Ammon's horn (tissue), 1 donor: Measurements from ENCODE around the gene PCNX3.
"Not testable (repeated sequence)": the region's sequence is repeated elsewhere in the genome, so short reads cannot be mapped to it uniquely, and the experiment has no call there.

ENCODE experiments used
- DNase-seq: peaks from one replicate; pipeline ENCODE4 v3.0.0-alpha.2; 2016; ENCODE audit warnings: low spot score

PCNX3 gene

DNA sequence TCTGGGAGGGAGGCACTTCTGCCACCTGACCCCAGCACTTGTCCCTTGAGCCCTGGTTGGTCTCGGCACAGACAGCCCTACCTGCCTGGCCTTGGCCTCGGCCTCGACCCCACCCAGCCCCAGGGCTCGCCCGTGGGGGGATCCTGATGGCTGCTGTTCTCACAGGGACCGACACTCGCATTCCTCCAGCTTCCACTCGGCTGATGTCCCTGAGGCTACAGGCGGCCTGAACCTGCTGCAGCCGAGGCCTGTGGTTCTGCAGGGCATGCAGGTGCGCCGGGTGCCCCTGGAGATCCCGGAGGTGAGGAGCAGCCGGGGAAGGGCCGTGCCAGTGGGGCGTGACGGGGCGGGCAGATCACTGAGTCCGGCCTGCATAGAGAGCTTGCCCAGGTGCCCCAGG lies 5.1 kb downstream of the PCNX3 start:
- DNase-seq: no peak

DNA sequence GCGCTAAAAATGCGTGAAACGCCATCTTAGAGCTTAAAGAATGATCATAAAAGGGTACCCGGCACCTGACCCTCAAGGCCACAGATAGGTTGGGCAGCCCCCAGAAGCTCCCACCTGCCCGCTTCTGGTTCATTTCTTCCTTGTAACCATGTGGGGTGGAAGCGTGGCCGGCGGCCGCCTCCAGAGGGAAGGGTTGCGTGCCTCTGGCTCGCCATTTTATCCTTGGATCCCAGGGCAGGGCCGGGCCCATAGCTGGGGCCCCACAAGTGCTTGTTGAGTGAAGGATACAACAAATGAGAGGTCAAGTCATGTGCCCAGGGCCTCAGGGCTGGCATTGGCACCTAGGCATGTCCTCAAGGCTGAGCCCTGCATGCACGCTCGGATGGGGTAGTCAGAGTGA lies 5.9 kb downstream of the PCNX3 start:
- DNase-seq: no peak

DNA sequence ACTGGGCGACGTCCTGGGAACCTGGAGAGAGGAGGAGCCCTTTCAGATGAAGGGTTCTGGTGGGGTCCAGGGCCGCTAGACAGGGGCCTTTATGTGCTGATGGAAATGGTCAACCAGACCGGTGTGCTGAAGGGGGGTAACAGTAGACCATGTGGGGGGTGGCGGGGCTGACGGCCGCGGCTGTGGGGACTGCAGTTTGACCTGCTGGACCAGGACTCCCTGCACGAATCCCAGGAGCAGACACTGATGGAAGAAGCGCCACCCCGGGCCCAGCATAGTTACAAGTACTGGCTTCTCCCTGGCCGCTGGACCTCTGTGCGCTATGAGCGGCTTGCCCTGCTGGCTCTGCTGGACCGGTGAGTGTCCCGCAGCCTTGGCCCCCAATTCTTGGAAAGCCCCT lies 6.4 kb downstream of the PCNX3 start:
- DNase-seq: no peak

DNA sequence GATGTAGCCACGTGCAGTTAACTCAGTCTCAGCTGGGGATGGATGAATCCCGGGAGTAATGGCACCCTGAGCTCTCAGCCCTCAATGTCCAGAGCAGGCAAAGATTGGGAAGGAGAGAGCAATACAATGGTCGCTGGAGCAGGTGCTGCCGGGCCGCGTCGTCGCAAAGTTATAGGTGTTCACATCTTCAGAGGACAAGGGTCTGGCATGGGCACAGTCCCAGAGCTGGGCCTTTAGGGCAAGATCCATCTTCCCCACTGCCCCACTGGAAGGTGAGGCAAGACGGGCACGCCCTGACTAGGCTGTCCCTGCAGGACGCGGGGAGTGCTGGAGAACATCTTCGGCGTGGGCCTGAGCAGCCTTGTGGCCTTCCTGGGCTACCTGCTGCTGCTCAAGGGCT lies 7.6 kb downstream of the PCNX3 start:
- DNase-seq: no peak

DNA sequence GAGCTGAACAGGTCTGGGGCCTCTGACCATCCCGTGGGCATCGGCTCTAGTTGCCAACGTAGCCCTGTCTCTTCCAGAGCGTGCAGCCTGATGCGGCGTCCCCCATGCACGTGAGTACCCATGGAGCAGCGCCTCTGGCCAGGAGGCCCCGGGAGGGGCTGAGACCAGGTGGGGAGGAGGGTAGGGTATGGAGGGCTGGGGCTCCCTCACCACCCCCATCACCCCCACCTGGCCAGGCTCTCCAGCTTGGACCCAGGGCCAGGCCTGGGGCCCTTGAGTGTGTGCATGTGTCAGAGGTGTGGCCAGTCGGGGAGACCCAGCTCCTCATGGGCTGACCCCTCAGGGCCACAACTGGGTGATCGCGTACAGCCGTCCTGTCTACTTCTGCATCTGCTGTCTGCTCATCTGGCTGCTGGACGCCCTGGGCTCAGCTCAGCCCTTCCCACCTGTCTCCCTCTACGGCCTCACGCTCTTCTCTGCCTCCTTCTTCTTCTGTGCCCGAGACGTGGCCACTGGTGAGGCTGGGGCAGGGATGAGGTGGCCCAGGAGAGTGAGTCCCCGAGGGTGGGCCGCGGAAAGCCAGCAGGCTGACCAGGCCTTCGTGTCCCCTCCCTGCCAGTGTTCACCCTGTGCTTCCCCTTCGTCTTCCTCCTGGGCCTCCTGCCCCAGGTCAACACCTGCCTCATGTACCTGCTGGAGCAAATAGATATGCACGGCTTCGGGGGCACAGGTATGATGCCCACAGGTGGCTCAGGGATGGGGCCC lies 8.5 kb downstream of the PCNX3 start:
- no peak for DNase-seq

DNA sequence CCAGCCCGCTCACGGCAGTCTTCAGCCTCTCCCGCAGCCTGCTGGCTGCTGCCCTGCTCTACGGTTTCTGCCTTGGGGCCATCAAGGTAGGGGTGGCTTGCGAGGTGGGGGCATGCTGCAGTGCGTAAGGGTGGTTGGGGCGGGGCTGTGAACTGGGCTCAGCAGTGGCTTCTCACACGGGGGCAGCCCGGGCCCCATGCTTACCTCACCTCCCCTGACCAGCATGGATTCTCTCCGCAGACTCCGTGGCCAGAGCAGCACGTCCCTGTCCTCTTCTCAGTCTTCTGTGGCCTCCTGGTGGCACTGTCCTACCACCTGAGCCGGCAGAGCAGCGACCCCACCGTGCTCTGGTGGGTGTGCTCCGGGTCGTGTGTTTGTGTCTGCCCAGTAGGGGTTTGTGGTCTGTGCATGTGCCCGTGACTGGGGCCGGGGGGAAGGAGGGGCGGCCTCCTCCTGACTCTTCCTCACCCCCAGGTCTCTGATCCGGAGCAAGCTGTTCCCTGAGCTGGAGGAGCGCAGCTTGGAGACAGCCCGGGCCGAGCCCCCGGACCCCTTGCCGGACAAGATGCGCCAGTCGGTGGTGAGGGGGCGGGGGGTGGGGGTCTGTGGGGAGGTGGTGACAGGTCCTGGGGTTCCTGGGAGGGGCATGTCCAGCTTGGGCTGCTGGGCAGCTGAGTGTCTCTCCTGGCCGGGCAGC lies 9.5 kb downstream of the PCNX3 start:
- DNase-seq: no peak

DNA sequence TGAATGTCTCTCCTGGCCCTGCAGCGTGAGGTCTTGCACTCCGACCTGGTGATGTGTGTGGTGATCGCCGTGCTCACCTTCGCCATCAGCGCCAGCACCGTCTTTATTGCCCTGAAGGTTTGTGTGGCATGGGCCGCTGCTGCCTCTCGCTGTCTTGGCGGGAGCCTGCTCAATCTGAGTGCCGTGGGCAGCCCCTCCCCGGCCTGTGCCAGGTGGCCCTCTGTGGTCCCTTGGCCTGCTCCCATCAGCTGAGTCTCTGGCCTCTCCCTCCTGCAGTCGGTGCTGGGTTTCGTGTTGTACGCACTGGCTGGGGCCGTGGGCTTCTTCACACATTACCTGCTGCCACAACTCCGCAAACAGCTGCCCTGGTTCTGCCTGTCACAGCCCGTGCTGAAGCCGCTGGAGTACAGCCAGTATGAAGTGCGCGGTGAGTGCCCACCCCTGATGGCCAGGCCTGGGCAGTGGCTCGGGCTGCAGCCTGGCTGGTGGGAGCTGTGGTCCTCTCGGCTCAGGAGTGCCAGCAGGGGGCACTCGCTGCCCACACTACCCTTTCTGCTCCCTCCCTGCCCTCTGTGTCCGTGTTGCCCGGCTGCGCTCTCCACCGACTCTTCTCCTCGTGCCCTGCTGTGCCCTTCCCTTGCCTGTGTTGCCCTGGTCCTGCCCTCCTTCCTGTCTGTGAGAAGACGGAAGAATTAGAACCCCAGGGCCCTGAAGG lies 10.2 kb downstream of the PCNX3 start:
- DNase-seq: peak; percentile 89

DNA sequence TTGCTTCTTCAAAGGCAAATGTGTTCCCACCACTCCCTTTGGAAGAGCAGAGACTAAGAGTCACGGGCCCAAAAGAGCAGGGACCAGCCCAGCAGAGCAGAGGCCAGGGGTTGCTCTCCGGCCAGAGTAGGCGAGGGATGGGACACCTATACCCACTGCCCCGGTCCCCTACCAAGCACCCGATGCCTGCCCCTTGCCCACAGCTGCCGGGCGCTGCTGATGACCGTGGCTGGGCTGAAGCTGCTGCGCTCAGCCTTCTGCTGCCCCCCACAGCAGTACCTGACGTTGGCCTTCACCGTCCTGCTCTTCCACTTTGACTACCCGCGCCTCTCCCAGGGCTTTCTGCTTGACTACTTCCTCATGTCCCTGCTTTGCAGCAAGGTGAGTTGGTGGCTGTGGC lies 11.6 kb downstream of the PCNX3 start:
- DNase-seq: no peak

DNA sequence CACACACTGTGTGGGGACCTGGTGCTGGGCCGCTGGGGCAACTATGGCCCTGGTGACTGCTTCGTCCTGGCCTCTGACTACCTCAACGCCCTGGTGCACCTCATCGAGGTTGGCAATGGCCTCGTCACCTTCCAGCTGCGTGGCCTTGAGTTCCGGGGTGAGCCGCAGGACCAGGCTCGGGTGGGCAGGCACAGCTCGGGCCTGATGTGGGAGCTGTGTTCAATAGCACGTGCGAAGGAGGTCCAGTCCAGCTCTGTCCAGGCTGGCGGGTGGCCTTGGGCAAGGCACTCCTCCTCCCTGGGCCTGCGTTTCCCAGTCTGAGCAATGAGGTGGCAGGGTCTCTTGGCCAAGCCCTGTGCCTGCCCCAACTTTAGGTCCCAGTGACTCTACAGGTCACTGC lies 14.0 kb downstream of the PCNX3 start:
- no peak for DNase-seq

DNA sequence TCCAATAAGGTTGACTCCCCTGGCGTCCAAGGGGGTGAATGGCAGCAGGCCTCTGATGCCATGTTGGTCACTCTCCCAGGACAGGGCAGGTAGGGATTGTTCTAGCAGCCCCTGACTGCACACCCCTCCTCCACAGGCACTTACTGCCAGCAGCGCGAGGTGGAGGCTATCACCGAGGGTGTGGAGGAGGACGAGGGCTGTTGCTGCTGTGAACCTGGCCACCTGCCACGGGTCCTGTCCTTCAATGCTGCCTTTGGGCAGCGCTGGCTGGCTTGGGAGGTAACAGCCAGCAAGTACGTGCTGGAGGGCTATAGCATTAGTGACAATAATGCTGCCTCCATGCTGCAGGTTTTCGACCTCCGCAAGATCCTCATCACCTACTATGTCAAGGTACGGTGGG lies 14.6 kb downstream of the PCNX3 start:
- no peak for DNase-seq

DNA sequence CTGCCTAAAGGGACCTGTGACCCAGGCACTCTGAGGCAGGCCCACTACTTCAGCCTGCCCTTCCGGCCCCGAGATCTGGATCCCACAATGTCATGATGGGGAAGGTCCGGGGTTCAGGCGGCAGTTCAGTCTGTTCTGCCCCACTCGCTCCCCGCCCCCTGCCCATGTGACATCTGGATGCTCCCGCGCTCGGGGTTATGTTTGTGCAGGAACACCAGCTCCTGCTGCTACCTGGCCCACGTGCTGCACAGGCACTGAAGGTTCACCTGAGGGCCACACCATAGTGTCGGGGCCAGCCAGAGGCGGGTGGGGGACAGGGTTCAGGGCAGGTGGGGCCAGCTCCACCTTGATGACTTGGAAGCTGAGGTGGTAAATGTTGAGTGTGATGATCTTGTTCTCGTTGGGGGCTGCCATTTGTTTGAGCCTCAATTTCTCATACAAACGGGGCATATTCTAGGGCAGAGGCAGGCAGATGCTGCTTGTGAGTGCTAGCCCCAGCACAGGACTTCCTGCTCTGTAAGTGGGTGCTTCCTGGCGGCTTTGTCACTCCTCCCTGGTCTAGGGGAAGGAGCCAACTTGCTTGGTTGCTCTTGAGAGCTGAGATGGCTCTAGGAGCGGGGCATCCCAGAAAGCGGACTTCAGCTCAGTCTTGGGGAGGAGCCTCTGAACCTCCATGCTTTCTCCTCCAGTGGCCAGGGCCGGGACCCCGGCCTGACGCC lies 18.0 kb downstream of the PCNX3 start:
- no peak for DNase-seq

DNA sequence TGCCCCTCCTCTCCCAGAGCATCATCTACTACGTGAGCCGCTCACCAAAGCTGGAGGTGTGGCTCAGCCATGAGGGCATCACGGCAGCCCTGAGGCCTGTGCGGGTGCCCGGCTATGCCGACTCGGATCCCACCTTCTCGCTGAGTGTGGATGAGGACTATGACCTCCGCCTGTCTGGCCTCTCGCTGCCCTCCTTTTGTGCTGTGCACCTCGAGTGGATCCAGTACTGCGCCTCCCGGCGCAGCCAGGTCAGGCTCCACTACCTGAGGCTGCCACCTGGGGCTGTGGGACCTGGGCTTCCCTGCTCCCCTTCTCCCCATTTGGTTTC lies 18.5 kb downstream of the PCNX3 start:
- no peak for DNase-seq

DNA sequence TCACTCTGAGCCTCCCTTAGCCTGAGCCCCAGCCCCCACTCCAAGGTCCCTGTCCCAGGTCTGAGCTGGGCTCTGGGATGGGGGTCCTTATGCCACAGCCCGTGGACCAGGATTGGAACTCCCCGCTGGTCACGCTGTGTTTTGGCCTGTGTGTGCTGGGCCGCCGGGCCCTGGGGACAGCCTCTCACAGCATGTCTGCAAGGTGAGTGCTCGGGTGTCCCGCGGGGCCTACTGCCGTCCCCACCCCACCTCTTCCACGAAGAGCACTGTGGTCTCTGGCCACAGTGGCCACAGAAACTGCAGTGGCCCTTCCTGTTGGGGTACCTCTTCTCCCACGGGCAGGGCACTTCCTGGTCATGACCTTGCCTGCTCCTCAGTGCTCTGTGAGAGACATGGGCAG lies 18.9 kb downstream of the PCNX3 start:
- DNase-seq: no peak

DNA sequence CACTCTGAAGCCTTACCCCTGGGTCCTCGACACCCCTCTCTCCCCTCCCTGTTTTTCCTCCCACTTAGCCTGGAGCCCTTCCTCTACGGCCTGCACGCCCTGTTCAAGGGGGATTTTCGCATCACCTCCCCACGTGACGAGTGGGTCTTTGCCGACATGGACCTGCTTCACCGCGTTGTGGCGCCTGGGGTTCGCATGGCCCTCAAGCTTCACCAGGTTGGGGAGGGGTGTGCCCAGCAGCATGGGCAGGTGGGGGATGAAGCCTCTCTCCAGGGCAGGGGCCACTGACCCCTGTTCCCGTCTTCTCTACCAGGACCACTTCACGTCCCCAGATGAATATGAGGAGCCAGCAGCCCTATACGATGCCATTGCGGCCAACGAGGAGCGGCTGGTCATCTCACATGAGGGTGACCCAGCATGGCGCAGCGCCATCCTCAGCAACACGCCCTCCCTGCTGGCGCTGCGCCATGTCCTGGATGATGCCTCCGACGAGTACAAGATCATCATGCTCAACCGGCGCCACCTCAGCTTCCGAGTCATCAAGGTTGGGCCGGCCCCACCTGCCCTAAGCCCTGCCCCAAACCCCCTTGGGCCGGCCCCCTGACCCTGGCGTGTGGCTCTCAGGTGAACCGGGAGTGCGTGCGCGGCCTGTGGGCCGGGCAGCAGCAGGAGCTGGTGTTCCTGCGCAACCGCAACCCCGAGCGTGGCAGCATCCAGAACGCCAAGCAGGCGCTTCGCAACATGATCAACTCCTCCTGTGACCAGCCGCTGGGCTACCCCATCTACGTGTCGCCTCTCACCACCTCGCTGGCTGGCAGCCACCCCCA lies 19.5 kb downstream of the PCNX3 start:
- DNase-seq: no peak

DNA sequence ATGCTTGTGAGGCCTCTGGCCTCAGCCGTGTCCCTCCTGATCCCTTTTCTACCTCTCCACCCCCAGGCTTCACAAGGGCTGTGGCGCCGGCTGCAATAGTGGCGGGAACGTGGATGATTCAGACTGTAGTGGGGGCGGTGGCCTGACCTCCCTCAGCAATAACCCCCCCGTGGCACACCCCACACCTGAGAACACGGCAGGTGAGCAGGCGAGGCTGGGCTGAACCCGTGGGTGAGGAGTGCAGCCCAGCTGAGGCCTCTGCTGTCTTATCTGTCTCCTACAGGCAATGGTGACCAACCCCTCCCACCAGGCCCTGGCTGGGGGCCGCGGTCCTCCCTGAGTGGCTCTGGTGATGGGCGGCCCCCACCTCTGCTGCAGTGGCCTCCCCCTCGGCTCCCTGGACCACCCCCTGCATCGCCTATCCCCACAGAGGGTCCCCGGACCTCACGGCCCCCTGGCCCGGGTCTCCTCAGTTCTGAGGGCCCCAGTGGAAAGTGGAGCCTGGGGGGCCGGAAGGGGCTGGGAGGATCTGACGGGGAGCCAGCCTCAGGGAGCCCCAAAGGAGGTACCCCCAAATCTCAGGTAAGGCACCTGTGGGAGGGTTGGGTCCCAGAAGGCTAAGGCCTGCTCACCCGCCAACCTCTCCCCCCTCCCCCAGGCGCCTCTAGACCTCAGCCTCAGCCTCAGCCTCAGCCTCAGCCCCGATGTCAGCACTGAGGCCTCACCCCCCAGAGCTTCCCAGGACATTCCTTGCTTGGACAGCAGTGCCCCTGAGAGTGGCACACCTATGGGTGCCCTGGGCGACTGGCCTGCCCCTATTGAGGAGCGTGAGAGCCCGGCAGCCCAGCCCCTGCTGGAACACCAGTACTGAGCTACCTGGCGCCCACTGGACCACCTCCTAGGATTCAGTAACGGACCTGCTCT lies 20.8 kb downstream of the PCNX3 start:
- DNase-seq: no peak

DNA sequence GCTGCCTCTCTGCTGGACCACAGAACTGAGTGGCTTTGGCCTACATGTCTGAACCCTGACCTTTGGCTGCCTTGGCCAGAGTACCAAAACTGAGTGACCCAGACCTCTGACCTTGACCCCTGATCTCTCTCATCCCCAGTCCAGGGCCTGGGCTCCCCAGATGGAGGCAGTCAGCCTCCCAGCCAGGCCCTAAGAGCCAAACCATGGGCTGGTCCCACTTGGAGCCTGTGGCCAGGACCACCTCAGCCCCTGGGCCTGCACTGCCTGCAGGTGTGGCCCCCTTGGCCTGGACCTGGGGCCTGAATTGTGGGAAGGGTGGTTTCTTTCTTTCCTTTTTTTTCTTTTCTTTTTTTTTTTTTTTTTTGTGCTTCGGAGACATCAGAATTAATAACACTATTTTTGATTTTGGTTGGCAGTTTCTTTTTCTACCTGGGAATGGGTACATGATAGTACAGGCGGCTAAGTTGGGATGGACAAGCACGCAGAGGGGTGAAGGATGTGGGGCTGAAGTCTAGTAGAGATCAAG lies 21.5 kb downstream of the PCNX3 start:
- no peak for DNase-seq

DNA sequence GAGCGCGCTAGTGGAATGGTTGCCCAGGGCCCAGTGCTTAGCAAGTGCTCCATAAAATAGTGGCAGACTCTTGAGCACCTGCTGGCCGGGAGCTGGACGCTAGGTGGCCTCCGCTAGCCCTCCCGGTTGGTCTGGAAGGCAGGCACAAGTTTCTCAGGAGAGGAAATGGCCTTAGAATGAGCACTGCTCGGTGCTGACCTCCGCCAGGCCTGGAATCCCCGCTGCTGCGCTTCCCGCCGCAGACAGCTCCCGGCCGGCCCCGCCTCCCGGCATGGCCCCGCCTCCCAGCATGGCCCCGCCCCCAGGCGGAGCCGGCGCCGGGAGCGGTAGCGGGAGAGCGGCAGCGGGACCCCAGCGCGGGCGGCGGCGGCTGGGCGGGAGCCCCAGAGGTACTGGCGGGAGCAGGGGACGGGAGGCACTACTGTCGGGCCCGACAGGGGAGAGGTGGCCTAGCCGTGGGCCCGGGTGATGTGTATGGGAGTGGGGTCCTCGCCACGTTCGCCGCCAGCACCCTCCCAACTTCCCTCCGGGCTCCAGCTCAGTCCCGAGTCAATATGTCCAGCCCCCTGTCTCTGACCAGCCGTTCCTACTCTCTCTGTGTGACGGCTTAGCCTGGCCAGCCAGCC lies 22.3 kb downstream of the PCNX3 start, which contains the start of gene SIPA1:
TSS of gene SIPA1 (plus strand) at position 308 of the 626 bp plus-strand sequence. CDS start 2,821 bp downstream, outside the sequence.
- peak; percentile 81 for DNase-seq

DNA sequence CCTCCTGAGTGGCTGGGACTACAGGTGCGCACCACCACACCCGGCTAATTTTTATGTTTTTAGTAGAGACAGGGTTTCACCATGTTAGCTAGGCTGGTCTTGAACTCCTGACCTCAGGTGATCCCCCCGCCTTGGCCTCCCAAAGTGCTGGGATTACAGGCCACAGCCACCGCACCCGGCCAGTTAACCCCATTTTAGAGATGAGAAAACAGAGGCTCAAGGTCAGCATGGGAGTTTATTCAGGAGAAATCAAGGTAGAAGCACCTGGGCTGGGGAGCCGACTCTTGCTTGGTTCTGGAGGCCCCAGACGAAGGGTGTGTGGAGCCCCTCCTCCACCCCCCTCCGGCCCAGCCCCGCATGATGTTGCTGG lies 23.6 kb downstream of the PCNX3 start:
- DNase-seq: not testable (repeated sequence)

DNA sequence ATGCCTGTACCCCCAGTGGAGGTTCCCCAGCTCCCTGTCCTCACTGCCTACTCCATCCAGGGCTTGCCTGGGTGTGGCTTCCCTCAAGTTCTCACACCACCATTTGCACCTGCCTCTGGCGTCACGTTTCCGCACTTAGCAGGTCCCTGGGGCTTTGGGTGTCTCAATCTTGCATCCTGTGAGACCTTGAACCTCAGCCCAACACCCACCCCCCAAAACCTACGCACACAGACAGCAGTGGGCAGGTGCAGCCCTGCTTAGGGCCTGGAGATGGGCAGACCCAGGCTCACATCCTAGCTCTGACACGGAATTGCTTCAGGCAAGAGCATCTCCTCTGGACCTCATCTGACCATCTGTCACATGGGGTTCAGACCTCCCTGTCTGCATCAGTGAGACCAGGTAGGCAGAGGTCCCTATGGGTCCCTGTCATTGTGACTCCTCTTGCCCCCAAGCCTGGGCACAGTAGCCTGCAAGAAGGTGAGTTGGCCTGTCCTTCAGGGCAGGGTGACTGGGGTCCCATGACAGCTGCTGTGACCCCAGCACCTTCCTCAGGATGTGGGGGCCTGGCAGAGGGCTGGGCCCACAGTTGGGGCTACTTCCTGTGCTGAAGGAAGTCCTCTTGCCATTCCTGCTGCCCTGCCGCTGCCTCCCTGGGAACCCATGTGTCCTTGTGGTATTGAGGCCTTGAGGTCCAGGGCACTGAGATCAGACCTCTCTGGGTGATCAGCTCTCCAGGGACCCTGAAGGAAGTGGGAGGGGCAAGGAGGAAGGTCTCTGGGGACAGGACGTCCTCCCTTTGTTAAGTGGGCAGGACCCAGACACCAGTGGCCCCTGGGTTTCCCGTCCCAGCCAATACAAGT lies 24.3 kb downstream of the PCNX3 start:
- DNase-seq: peak; percentile 76
